OCI-LY3 (cell line): ENCODE data around the gene MDH1B.
A peak's percentile ranks its signal among the peaks of the same experiment; 100 is the strongest.

Experiments
- H2AFZ ChIP-seq: fragments of 200-600, 300-600 bp; shearing (Covaris generic); 2 replicates; pipeline ENCODE4 v1.6.0; 2014; ENCODE audit warnings: antibody characterized with exemption, low read depth, low read length
- H3K27ac ChIP-seq: fragments of 200-600, 300-600 bp; sonication (generic); 2 replicates; pipeline ENCODE4 v1.5.1; 2014; ENCODE audit warnings: mild to moderate bottlenecking, low read length, moderate library complexity, mixed read lengths
- H3K27me3 ChIP-seq: fragments of 200-600, 300-600 bp; sonication (generic); 2 replicates; pipeline ENCODE4 v1.6.1; 2014; ENCODE audit warnings: low read depth, low read length, mixed read lengths
- H3K36me3 ChIP-seq: fragments of 200-600, 300-600 bp; sonication (generic); replicated peaks from 2 replicates; pipeline ENCODE3; 2014; ENCODE audit warnings: low read depth, low read length, mixed read lengths
- H3K4me1 ChIP-seq: fragments of 300-600, 200-600 bp; sonication (generic); 2 replicates; pipeline ENCODE4 v1.6.1; 2014; ENCODE audit warnings: low read length, mixed read lengths
- H3K4me2 ChIP-seq: fragments of 200-600, 300-600 bp; sonication (generic); 2 replicates; pipeline ENCODE4 v1.6.1; 2014; ENCODE audit warnings: low read length, mixed read lengths
- H3K4me3 ChIP-seq: fragments of 300-600, 200-600 bp; sonication (generic); 2 replicates; pipeline ENCODE4 v1.5.1; 2014; ENCODE audit warnings: antibody characterized with exemption, mild to moderate bottlenecking, low read length, moderate library complexity
- H3K79me2 ChIP-seq: fragments of 300-600, 200-600 bp; shearing (Covaris generic); 2 replicates; pipeline ENCODE4 v1.6.1; 2014; ENCODE audit warnings: mild to moderate bottlenecking, low read length, mixed read lengths
- H3K9ac ChIP-seq: fragments of 300-600, 200-600 bp; shearing (Covaris generic); 2 replicates; pipeline ENCODE4 v1.6.0; 2014; ENCODE audit warnings: mild to moderate bottlenecking, low read length, moderate library complexity
- H3K9me3 ChIP-seq: fragments of 200-600, 300-600 bp; shearing (Covaris generic); 2 replicates; pipeline ENCODE4 v1.6.1; 2014; ENCODE audit warnings: low read length, mixed read lengths; ENCODE audit not compliant: insufficient read depth
- H4K20me1 ChIP-seq: fragments of 200-600, 300-600 bp; sonication (generic); 2 replicates; pipeline ENCODE4 v1.6.1; 2016; ENCODE audit warnings: low read length, mixed read lengths; ENCODE audit not compliant: insufficient read depth
- CTCF ChIP-seq: fragments of 200-600, 300-600 bp; sonication (generic); IDR thresholded peaks from 2 replicates; pipeline ENCODE4 v1.5.1; 2014; ENCODE audit warnings: antibody characterized with exemption, low read length, low read depth
- EZH2phosphoT487 ChIP-seq: fragments of 200-600 bp; shearing (Covaris generic); IDR thresholded peaks from 2 replicates; pipeline ENCODE4 v1.6.1; 2018; ENCODE audit warnings: antibody characterized with exemption, mixed run types, low read depth

The MDH1B gene

GRCh38 chr2:206764673-206765241, 371 bp downstream of the MDH1B start:
- H3K27ac ChIP-seq = peak overlapping the region; percentile 74
- H3K79me2 ChIP-seq = peaks cover 34% of the 10 kb centered on the region
- peak overlapping the region; percentile 99 for H3K4me3 ChIP-seq
- H3K36me3 ChIP-seq = peaks cover 13% of the 10 kb centered on the region
- H3K4me1 ChIP-seq = peaks cover 26% of the 10 kb centered on the region
- H4K20me1 ChIP-seq = no peaks in the 10 kb centered on the region
- H3K4me2 ChIP-seq = peak overlapping the region; percentile 91
- no peak for TF ChIP-seq EZH2phosphoT487
- TF ChIP-seq CTCF = no peak
- no peaks in the 10 kb centered on the region for H3K9me3 ChIP-seq
- H3K9ac ChIP-seq = peak overlapping the region; percentile 90
- peaks cover 13% of the 10 kb centered on the region; the same call in 1 of the 2 replicates for H3K27me3 ChIP-seq
- peak overlapping the region; percentile 100 for H2AFZ ChIP-seq

GRCh38 chr2:206756816-206757215, 8.3 kb downstream of the MDH1B start:
- Histone ChIP-seq H2AFZ (no peak overlapping the region), H3K79me2 (no peaks in the 10 kb centered on the region), H3K36me3 (no peaks in the 10 kb centered on the region), H3K9me3 (no peaks in the 10 kb centered on the region), H3K27me3 (peaks cover under 1% of the 10 kb centered on the region; the same call in 1 of the 2 replicates), H3K4me3 (no peak overlapping the region), H3K27ac (no peak overlapping the region), H3K4me2 (no peak overlapping the region), H3K9ac (no peak overlapping the region), H4K20me1 (no peaks in the 10 kb centered on the region), H3K4me1 (peaks cover 19% of the 10 kb centered on the region)
- no peak for TF ChIP-seq EZH2phosphoT487
- no peak for TF ChIP-seq CTCF

GRCh38 chr2:206740800-206741199, 24.3 kb downstream of the MDH1B start:
- no peaks in the 10 kb centered on the region for H3K79me2 ChIP-seq
- no peak overlapping the region for H3K4me3 ChIP-seq
- H3K27me3 ChIP-seq = no peaks in the 10 kb centered on the region
- TF ChIP-seq EZH2phosphoT487 (no peak), CTCF (no peak)
- no peaks in the 10 kb centered on the region for H3K9me3 ChIP-seq
- no peaks in the 10 kb centered on the region for H4K20me1 ChIP-seq
- no peak overlapping the region for H3K9ac ChIP-seq
- no peak overlapping the region for H3K27ac ChIP-seq
- H3K4me2 ChIP-seq = no peak overlapping the region
- no peaks in the 10 kb centered on the region for H3K4me1 ChIP-seq
- H3K36me3 ChIP-seq = no peaks in the 10 kb centered on the region
- no peak overlapping the region for H2AFZ ChIP-seq

- H2AFZ ChIP-seq = no peak overlapping the region
- H4K20me1 ChIP-seq = no peaks in the 10 kb centered on the region
- H3K79me2 ChIP-seq = no peaks in the 10 kb centered on the region
- H3K27me3 ChIP-seq = no peaks in the 10 kb centered on the region
- H3K4me1 ChIP-seq = no peaks in the 10 kb centered on the region
- H3K9ac ChIP-seq = no peak overlapping the region
- H3K4me3 ChIP-seq = no peak overlapping the region
- H3K9me3 ChIP-seq = no peaks in the 10 kb centered on the region
- H3K4me2 ChIP-seq = no peak overlapping the region
- no peaks in the 10 kb centered on the region for H3K36me3 ChIP-seq
- H3K27ac ChIP-seq = no peak overlapping the region
- TF ChIP-seq EZH2phosphoT487 (no peak), CTCF (no peak)
Measured at GRCh38 chr2:206739271-206739670, 25.9 kb downstream of the MDH1B start.
